ENCODE results near the gene GAB4.
"Not testable (repeated sequence)": the region's sequence is repeated elsewhere in the genome, so short reads cannot be mapped to it uniquely, and the experiment has no call there.

GAB4 gene

GRCh38 chr22:16955081-16955480 is 52.9 kb downstream of the GAB4 start:
- no peak for TF ChIP-seq CTCF (IDR thresholded peaks at IDR 0.05; ENCODE audit: insufficient read depth, missing control alignments)
- DNase-seq (ENCODE audit: insufficient read length, low spot score) (no peak), FAIRE-seq (no peak)

- FAIRE-seq (no peak), DNase-seq (ENCODE audit: insufficient read length, low spot score) (no peak)
- no peak for TF ChIP-seq CTCF (IDR thresholded peaks at IDR 0.05; ENCODE audit: insufficient read depth, missing control alignments)
Measured at GRCh38 chr22:16954060-16954403, 54.0 kb downstream of the GAB4 start.

- DNase-seq (ENCODE audit: insufficient read length, low spot score) (no peak), FAIRE-seq (no peak)
- no peak for TF ChIP-seq CTCF (IDR thresholded peaks at IDR 0.05; ENCODE audit: insufficient read depth, missing control alignments)
Measured at GRCh38 chr22:16953206-16954059, 54.6 kb downstream of the GAB4 start.

GRCh38 chr22:16949561-16949960 is 58.5 kb downstream of the GAB4 start:
- no peak for FAIRE-seq
- no peak for TF ChIP-seq CTCF (IDR thresholded peaks at IDR 0.05; ENCODE audit: insufficient read depth, missing control alignments)
- no peak for DNase-seq (ENCODE audit: insufficient read length, low spot score)

GRCh38 chr22:16937811-16938210 is 70.2 kb downstream of the GAB4 start:
- DNase-seq (ENCODE audit: insufficient read length, low spot score) (no peak), FAIRE-seq (no peak)
- no peak for TF ChIP-seq CTCF (IDR thresholded peaks at IDR 0.05; ENCODE audit: insufficient read depth, missing control alignments)

GRCh38 chr22:16937209-16937608 is 70.8 kb downstream of the GAB4 start:
- DNase-seq (ENCODE audit: insufficient read length, low spot score); FAIRE-seq: not testable (repeated sequence)

- FAIRE-seq (no peak), DNase-seq (ENCODE audit: insufficient read length, low spot score) (no peak)
- TF ChIP-seq CTCF (IDR thresholded peaks at IDR 0.05; ENCODE audit: insufficient read depth, missing control alignments) = no peak
Measured at GRCh38 chr22:16936625-16937024, 71.4 kb downstream of the GAB4 start.

Data from D721Med (cell line).